Lower leg skin (tissue), 3 donors: ENCODE results near the gene FLYWCH2.

Source experiments
- CTCF ChIP-seq, 3 donors: fragments of 450-650 bp; IDR thresholded peaks; one replicate each; pipeline ENCODE4 v1.5.1; 2016; ENCODE audit warnings: antibody characterized with exemption in 3 of 3, mild to moderate bottlenecking in 3 of 3, moderate library complexity in 2 of 3
- POLR2A ChIP-seq, 2 donors: fragments of 450-650 bp; IDR thresholded peaks; one replicate each; pipeline ENCODE4 v1.6.1; 2016 to 2017; ENCODE audit warnings: antibody characterized with exemption in 2 of 2, mild to moderate bottlenecking in 1 of 2, moderate library complexity in 1 of 2

DNA sequence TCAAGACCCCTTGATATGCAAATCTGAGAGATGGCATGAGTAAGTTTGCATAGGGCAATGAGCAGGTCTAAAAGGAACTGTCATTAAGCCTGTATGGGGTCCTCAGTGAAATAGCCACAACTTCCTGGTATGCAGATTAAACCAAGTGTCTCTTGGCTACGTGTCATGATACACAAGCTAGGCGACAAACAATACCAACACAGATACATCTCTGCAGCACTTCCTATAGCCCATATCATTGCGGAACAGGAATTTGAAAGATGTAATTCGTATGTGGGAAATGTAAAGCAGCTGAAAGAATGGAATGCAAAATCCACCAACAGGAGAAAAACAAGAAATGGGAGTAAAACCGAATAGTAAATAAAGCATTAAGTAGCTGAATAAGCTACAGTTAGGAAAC, 37.9 kb upstream of the FLYWCH2 start:
- TF ChIP-seq CTCF (IDR thresholded peaks at IDR 0.05) (no peak), POLR2A (IDR thresholded peaks at IDR 0.05) (no peak)
